Dedifferentiated amniotic fluid mesenchymal stem cell (primary cell): ENCODE results near the gene BCL2A1.
"Not testable (repeated sequence)": the region's sequence is repeated elsewhere in the genome, so short reads cannot be mapped to it uniquely, and the experiment has no call there.

Experiments used
- DNase-seq: peaks from one replicate; pipeline ENCODE4 v3.0.0-alpha.2; 2016; ENCODE audit errors: extremely low spot score

BCL2A1 gene

DNA sequence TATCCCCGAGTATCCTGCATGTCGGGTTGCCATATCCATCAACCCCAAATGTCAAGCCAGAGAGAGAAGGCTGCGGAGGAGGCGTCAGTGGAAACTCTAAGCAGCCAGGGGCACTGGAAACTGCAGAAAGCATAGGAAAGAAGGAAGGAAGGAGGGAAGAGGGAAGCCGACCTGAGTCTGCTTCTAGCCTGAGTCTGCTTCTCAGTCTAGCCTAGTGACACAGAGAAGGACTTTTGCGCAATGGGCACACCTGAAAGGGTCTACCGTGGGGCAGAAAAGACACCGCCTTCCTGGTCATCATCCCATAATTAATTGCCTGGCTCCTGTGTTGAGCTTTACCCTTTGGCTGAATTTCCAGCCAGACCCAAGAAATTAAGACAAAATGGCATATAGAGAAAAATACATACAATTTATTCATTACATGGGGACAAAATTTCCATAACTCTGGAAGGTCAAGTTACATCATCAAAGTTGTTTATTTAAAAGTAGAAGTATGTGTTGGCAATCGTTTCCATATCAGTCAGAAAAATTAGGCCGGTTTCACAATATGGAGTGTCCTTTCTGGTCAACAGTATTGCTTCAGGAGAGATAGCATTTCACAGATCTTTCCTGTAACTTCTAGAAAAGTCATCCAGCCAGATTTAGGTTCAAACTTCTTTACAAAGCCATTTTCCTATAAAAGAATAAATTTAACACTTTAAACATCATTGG is 10.3 kb downstream of the BCL2A1 start:
- no peak for DNase-seq

- no peak for DNase-seq
Observed at GRCh38 chr15:79957741-79958140, 13.3 kb downstream of the BCL2A1 start.

GRCh38 chr15:79956354-79956939 is 14.5 kb downstream of the BCL2A1 start:
- DNase-seq: no peak

- no peak for DNase-seq
Observed at GRCh38 chr15:79954661-79955060, 16.3 kb downstream of the BCL2A1 start.

DNA sequence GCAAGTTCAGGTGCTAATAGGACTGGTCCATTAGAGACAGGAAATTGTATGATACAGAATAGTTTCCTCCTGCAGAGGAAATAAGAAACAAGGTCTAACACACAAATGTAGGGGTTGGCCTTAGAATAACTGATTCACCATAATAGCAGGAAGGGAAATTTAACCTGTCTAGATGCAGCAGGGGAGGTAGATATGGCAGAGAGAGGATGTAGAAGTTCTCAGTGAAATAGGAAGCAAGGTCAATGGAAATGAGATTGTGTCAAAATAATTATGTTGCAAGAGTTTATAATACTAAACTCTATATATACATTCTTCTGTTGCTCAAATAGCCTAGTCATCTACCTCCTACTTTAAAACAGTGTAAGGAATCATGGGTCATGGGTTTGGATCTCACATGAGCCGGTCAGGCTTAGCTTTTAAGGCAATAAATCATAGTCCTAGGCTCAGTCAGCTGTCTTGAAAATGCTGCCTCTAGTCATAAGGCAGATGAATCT is 17.0 kb downstream of the BCL2A1 start:
- no peak for DNase-seq

GRCh38 chr15:79952329-79952728 is 18.7 kb downstream of the BCL2A1 start:
- no peak for DNase-seq

DNA sequence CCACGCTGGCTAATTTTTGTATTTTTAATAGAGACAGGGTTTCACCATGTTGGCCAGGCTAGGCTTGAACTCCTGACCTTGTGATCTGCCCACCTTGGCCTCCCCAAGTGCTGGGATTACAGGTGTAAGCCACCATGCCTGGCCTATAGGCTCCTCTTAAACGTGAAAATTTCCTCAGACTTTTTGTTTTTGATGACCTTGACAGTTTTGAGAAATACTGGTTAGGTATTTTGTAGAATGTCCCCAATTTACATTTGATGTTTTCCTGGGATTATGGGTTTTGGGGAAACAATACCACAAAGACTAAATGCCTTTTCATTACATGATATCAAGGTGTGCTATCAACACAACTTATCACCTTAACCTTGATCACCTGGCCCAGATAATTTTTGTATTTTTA is 20.7 kb downstream of the BCL2A1 start:
- no peak for DNase-seq

DNA sequence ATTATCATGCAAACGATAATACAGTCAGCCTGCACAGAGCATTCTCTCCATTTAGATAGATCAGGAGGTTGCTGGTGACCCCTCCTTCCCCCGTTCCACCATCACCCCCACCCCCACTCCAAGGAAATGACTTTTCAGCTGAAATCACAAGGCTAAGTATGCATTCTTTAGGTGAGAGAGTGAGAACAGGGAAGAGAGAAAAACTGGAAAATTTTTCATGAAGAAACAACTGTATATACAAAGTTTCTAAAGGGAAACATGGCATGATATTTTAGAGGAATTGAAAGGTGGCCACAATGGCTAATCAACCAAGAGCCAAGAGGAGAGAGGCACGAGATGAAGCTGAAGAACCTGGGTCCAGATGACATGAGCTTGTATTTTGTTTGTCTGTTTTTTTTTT is 22.2 kb downstream of the BCL2A1 start:
- DNase-seq: no peak

- no peak for DNase-seq
Observed at GRCh38 chr15:79948095-79948695, 22.8 kb downstream of the BCL2A1 start.

DNA sequence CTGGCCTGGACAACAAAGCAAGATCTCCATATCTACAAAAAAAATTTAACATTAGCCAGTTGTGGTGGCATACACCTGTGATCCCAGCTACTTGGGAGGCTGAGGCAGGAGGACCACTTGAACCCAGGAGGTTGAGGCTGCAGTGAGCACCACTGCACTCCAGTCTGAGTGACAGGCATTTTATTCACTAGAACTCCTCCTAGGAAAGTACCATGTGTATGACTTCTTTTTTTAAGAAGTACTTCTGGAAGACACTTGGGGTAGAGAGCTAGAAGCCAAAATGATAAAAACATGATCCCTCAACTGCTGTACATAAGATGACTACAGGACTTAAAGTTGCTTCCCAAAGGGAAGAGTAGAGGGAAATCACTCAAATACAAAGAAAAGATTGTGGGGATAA is 24.0 kb downstream of the BCL2A1 start:
- no peak for DNase-seq

DNA sequence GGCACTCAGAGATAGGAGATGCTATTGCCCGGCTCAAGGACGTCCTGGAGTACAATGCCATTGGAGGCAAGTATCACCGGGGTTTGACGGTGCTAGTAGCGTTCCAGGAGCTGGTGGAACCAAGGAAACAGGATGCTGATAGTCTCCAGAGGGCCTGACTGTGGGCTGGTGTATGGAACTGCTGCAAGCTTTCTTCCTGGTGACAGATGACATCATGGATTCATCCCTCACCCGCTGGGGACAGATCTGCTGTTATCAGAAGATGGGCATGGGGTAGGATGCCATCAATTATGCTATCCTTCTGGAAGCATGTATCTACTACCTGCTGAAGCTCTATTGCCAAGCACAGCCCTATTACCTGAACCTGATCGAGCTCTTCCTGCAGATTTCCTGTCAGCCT is 26.4 kb downstream of the BCL2A1 start:
- DNase-seq: no peak

GRCh38 chr15:79943820-79944219 is 27.2 kb downstream of the BCL2A1 start:
- no peak for DNase-seq

DNA sequence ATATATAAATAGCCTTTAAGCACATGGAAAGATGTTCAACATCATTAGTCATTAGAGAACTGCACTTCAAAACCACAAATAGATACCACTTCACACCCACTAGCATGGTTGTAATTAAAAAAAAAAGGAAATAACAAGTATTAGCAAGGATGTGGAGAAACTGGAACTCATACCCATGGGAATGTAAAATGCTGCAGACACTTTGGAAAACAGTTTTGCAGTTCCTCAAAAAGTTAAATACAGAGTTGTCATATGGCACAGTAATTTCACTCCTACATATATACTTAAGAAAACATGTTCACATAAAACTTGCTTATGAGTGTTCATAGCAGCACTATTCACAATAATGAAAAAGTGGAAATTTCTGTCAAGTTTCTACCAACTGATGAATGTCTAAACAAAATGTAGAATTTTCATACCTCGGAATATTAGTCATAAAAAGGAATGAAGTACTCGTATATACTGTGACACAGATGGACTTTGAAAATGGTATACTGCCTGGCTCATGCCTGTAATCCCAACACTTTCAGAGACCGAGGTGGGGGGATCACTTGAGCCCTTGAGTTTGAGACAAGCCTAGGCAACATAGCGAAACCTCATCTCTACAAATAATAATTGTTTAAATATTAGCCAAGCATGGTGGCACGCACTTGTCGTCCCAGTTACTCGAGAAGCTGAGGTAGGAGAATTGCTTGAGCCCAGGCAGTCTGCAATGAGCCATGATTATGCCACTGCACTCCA is 28.1 kb downstream of the BCL2A1 start:
- no peak for DNase-seq

DNA sequence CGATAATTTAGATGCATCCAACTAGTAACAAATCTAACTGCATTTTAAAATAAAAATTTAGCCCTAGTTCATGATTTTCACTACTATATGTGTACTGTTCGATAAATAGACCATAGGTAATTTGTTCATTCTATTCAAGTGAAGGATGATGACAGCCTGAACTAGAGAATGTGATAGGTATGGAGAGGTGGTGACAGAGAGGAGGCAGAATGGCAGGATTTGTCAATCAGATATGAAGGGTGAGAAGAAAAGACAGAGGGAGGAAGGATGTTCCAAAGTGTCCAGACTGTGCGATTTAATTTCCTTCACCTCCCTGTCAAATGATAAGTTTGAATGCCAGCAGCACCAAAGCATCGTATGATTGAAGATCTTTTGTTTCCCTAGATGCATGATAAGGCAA is 31.6 kb downstream of the BCL2A1 start:
- DNase-seq: no peak

DNA sequence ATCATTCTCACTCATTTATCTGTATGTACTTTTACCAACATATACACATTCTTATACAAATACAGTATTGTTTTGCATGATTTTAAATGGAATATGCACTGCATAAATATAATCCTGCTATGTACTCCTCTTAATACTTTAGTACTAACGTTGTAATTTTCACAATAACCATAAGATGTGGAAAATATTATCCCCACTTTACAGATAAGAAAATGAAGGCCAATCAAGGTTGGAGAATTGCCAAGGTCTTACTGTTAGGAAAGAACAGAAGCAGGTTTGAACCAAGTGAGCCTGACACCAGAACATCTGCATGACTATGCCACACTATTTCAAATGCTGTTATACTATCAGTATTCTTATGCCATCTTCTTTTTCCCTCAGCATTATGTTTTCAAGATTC is 32.9 kb downstream of the BCL2A1 start:
- no peak for DNase-seq

GRCh38 chr15:79935556-79936201 is 35.3 kb downstream of the BCL2A1 start:
- DNase-seq: not testable (repeated sequence)

GRCh38 chr15:79933231-79933630 is 37.8 kb downstream of the BCL2A1 start:
- no peak for DNase-seq

DNA sequence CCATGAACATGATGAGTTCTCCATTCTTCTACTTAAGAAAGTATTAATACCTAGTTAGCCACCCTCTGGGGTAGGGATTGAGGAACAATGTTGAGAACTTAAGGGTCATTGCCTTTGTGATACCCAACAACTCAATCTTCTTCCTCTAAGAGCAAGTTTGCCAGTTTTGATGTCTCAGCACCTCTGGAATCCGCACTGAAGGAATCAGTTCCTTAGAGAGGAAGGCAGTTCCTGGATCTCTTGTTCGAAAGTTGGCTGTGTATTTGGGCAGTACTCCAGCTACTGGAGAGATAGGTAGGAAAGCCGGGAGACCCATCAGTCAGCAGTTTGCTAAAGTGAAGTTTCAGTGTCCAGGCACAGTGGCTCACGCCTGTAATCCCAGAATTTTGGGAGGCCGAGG is 38.5 kb downstream of the BCL2A1 start:
- no peak for DNase-seq

GRCh38 chr15:79930516-79930915 is 40.5 kb downstream of the BCL2A1 start:
- no peak for DNase-seq

GRCh38 chr15:79929412-79929811 is 41.6 kb downstream of the BCL2A1 start:
- DNase-seq: no peak

GRCh38 chr15:79926116-79926515 is 44.9 kb downstream of the BCL2A1 start:
- not testable (repeated sequence) for DNase-seq

DNA sequence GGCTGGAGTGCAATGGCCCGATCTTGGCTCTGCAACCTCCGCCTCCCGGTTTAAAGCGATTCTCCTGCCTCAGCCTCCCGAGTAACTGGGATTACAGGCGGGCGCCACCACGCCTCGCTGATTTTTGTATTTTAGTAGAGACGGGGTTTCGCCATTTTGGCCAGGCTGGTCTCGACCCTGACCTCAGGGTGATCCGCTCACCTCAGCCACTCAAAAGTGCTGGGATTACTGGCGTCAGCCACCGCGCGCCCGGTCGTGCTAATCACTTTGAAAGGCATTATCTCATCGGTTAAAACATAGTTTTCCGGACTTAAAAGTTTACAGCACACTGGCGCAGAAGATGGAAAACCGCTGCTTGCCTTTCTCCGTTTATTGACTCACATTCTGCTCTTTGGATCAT is 46.6 kb downstream of the BCL2A1 start:
- DNase-seq: no peak
